ENCODE data around the gene ZNF575. TPM values are rescaled to one million over a fixed set of nuclear protein-coding genes. Genes with fewer than 3 reads are reported as not detected.
A peak's percentile ranks its signal among the peaks of the same experiment; 100 is the strongest.
"Not testable (repeated sequence)": the region's sequence is repeated elsewhere in the genome, so short reads cannot be mapped to it uniquely, and the experiment has no call there.

The ZNF575 gene
- polyA plus RNA-seq, 3 donors: 2.7 to 3.0 (median 2.9) TPM

GRCh38 chr19:43540381-43540780, 7.4 kb downstream of the ZNF575 start:
- no peak for DNase-seq

- DNase-seq: no peak
These were observed 9.1 kb downstream of the ZNF575 start for GRCh38 chr19:43541920-43542650.

- no peak for DNase-seq
These were observed 11.1 kb downstream of the ZNF575 start for GRCh38 chr19:43544077-43544476.

- no peak for DNase-seq
These were observed 12.3 kb downstream of the ZNF575 start for GRCh38 chr19:43545276-43545675.

- no peak for DNase-seq
These were observed 13.0 kb downstream of the ZNF575 start for GRCh38 chr19:43545981-43546380.

- DNase-seq: no peak
These were observed 13.6 kb downstream of the ZNF575 start for GRCh38 chr19:43546581-43546980.

GRCh38 chr19:43547926-43548325, 14.9 kb downstream of the ZNF575 start:
- not testable (repeated sequence) for DNase-seq

GRCh38 chr19:43548706-43549105, 15.7 kb downstream of the ZNF575 start:
- DNase-seq: no peak

GRCh38 chr19:43551399-43552197, 18.6 kb downstream of the ZNF575 start:
- no peak for DNase-seq

- no peak for DNase-seq
These were observed 19.1 kb downstream of the ZNF575 start for GRCh38 chr19:43552198-43552450.

- DNase-seq: no peak
These were observed 19.6 kb downstream of the ZNF575 start for GRCh38 chr19:43552616-43553015.

GRCh38 chr19:43553656-43554055, 20.7 kb downstream of the ZNF575 start:
- no peak for DNase-seq

- DNase-seq: no peak
These were observed 21.4 kb downstream of the ZNF575 start for GRCh38 chr19:43554317-43554895.

GRCh38 chr19:43555185-43555770, 22.3 kb downstream of the ZNF575 start:
- peak; percentile 58 for DNase-seq

- no peak for DNase-seq
These were observed 27.7 kb downstream of the ZNF575 start for GRCh38 chr19:43560687-43561086.

GRCh38 chr19:43561139-43561970, 28.4 kb downstream of the ZNF575 start:
- DNase-seq: no peak

- no peak for DNase-seq
These were observed 29.3 kb downstream of the ZNF575 start for GRCh38 chr19:43562226-43562697.

- DNase-seq: no peak
These were observed 29.8 kb downstream of the ZNF575 start for GRCh38 chr19:43562698-43563241.

- no peak for DNase-seq
These were observed 30.9 kb downstream of the ZNF575 start for GRCh38 chr19:43563816-43564457.

GRCh38 chr19:43564800-43565199, 31.8 kb downstream of the ZNF575 start:
- DNase-seq: no peak

- no peak for DNase-seq
These were observed 36.7 kb downstream of the ZNF575 start for GRCh38 chr19:43569657-43570056.

All from renal pelvis (tissue), 4 donors.